Fibroblast of mammary gland (primary cell): ENCODE results near the gene KCNMA1.
A peak's percentile ranks its signal among the peaks of the same experiment; 100 is the strongest.

Experiments
- DNase-seq: peaks from one replicate; pipeline ENCODE4 v3.0.0-alpha.2; 2010; ENCODE audit warnings: low read depth
- H3K4me3 ChIP-seq: 2 replicates; pipeline ENCODE4 v1.5.1; 2011; ENCODE audit warnings: low read depth, mild to moderate bottlenecking, low read length, moderate library complexity; ENCODE audit not compliant: control insufficient read depth
- TF ChIP-seq, protein P1 (sequence below): conservative IDR thresholded peaks from 2 replicates; pipeline ENCODE4 v1.5.1; 2011; ENCODE audit warnings: low read depth, low read length, inconsistent platforms; ENCODE audit not compliant: control insufficient read depth, insufficient read depth

KCNMA1 gene

DNA sequence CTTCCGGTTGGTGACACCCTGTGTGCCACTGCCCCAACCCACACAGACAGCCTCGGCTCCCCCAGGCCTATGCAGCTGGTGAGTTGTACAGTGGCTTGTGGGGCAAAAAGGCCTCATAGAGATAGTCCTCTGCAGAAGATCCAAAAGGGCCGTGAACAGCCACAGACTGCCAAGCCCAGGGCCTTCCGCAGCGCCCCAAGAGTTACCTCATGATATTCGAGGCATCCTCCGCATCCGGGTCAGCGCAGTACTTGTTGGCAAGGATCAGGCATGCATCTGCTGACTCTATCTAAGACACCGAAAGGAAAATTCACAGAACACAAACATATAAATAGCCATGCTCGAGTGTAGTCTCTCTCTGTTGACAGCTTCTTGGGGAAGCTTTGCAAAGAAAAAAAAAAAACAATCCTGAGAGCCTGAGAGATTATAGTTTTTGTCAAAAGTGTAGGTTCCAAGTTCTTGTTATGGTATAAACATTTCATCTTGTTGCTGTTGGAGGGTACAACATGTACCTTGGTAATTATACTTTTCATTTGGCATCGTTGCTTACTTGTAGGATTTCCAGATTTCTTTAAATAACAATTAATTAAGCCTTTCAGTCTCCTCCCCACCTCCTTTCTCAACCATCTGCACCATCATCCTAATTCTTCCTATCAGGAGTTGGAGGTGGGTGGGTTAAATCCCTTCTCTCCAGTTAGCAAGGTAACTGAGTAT is 553.0 kb downstream of the KCNMA1 start:
- TF ChIP-seq, protein P1, sequence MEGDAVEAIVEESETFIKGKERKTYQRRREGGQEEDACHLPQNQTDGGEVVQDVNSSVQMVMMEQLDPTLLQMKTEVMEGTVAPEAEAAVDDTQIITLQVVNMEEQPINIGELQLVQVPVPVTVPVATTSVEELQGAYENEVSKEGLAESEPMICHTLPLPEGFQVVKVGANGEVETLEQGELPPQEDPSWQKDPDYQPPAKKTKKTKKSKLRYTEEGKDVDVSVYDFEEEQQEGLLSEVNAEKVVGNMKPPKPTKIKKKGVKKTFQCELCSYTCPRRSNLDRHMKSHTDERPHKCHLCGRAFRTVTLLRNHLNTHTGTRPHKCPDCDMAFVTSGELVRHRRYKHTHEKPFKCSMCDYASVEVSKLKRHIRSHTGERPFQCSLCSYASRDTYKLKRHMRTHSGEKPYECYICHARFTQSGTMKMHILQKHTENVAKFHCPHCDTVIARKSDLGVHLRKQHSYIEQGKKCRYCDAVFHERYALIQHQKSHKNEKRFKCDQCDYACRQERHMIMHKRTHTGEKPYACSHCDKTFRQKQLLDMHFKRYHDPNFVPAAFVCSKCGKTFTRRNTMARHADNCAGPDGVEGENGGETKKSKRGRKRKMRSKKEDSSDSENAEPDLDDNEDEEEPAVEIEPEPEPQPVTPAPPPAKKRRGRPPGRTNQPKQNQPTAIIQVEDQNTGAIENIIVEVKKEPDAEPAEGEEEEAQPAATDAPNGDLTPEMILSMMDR, result no peak
- DNase-seq, result peak; percentile 25
- no peak overlapping the region for H3K4me3 ChIP-seq

DNA sequence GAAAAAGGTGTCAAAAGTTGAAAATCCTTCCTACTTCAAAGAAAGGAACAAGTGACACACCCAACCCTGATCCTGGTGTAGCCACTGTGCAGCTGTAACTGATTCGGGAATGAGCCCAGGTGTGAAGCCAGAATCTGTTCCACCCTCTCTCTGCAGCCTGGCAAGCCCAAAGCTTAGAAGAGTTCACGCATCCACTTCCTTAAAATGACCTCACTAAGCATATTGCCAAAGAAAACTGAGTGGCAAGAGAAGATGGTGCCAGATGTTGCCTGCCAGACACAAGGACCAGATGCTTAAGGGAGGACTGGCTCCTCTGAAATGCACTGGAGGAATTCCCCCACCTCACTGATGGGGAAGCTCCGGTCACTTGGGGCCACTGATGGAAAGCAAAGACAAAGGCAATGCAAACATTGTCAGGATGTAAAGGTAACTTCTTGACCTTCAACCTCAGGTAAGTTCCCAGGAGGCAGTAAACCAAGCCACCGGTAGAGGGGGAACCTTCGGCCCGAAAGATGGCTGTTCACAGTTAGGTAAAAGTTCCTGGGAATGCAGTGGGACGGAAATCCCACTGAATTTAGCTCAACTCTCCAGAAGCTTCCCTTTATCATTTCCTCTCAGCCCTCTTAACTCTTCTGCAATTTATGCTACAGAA is 554.9 kb downstream of the KCNMA1 start:
- H3K4me3 ChIP-seq, result no peak overlapping the region
- DNase-seq, result peak; percentile 52
- TF ChIP-seq, protein P1, result no peak

DNA sequence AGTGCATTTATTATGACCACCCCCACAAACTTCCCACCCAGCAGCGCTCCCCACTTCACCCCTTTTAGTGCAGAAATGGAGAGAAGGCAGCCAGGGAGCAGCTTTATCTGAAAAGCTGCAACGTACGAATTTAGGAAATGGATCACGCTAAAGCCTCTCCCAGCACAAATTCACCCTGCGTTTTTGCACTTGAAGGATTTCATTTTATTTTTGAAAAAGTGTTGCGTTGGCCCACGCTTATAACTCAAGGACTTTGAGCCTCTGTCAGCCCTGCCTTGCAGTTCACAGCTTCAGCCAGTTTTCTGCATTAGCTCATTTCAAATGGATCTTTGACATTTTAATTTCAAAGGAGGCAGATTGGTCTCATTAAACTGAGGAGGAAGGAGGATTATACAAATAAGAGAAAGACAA is 556.1 kb downstream of the KCNMA1 start:
- TF ChIP-seq, protein P1, result no peak
- no peak for DNase-seq
- H3K4me3 ChIP-seq, result no peak overlapping the region

DNA sequence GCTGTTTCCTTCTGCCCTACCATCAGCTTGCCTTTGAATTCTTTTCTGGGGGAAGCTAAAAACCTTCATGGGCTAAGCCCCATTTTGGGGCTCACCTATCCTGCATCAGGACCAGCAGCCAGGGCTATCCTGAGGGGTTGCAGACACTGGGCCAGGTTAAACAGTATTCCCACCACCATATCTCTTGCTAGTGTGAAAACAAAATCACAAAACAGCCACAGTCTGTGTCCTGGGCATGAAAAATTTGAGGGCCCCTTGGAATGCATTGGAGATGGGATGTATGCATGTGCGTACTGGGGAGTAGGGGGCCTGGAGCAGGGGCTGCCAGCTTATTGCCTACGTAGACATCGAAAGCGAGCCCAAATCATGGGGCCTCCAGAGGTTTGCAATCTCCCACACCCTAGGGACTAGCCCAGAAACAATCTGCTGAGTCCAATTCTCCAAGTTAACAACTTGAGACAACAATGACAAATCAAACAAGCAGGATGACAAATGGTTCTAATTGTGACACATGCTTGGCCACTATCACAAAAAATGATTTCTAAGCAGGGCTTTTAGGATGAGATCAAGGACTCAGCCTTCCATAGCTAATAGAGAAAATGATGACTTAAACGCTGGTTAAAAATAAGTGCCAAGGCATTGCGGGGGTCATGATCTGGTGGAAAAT is 557.1 kb downstream of the KCNMA1 start:
- TF ChIP-seq, protein P1, result no peak
- no peak overlapping the region for H3K4me3 ChIP-seq
- no peak for DNase-seq

DNA sequence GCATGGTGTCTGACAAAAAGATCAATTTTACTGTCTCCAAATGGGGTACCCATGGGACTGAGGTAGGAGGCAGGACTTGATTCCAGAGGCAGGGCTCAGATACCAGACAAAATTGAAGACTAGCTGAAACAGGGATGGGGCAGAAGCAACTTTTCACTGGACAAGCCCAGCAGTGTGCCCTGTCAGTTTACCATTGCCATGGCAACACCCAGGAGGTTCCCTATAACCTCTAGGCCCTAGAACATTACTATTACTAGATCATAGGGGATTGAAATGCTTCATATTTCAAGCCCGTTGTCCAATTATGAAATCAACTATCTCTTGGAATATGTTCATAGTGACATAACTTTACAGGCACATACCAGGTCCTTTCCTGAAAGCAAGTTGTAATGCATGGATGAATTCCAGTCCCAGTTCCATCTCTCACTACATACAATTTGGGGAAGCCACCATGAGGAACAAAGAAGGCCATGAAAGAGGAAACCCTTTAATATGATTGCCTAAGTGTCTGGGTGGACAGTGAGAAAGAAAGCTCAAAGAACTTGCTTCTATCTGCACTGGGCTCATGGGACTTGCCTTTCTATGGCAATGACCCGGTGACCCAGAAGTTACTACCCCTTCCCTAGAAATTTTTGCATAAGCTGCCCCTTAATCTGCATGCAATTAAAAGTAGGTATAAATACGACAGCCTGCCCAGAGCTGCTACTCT is 557.9 kb downstream of the KCNMA1 start:
- DNase-seq, result no peak
- TF ChIP-seq, protein P1, result no peak
- H3K4me3 ChIP-seq, result no peak overlapping the region

DNA sequence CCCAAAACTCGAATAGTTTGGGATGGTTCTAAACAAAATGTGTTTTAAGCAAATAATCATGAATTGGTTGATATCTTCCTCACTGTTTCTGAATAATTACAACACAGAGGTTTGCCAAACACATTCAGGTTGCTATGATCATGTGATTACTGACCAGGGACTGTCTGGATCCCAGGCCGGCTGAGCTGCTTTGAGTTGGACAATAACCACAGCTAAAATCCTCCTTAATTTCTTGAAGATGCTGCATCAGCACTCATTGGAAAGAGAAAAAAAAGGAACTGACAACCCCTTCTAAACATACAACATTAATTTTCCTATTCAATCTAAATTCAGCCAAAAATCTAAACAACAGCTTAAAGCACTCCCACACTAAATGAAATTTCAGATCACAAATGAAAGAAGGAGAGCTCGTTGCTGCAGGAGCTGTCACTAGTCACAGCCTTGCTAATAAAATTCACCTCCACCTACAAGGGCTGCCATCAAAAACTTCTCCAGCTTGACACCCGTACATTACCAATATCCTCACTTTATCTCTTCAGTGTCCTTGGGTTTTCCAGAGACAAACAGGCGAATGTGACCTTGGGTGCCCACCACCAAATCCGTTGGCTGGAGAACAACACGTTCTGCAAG is 560.2 kb downstream of the KCNMA1 start:
- TF ChIP-seq, protein P1, result no peak
- no peak for DNase-seq

More for the DNA sequence above, 560.2 kb downstream of the KCNMA1 start:
- H3K4me3 ChIP-seq, result no peak overlapping the region
